Dendritic cell treated with granulocyte-macrophage colony-stimulating factor and Interleukin-4, amounts not matched to agents 40 ng/mL and 50 ng/mL, for 4 days (primary cell): ENCODE measurements around the gene LRRC26.

Experiments used
- H3K27ac Mint-ChIP-seq: one replicate; pipeline ENCODE4 v1.8.0; 2022; ENCODE audit warnings: mild to moderate bottlenecking, mixed read lengths
- H3K27me3 Mint-ChIP-seq: one replicate; pipeline ENCODE4 v1.8.0; 2022; ENCODE audit warnings: mild to moderate bottlenecking, mixed read lengths
- H3K36me3 Mint-ChIP-seq: one replicate; pipeline ENCODE4 v1.8.0; 2022; ENCODE audit warnings: low read depth, mixed read lengths
- H3K4me1 Mint-ChIP-seq: one replicate; pipeline ENCODE4 v1.8.0; 2022; ENCODE audit warnings: low read depth, mixed read lengths
- H3K4me3 Mint-ChIP-seq: one replicate; pipeline ENCODE4 v1.8.0; 2022; ENCODE audit warnings: mild to moderate bottlenecking, moderate library complexity, mixed read lengths
- H3K9me3 Mint-ChIP-seq: one replicate; pipeline ENCODE4 v1.8.0; 2022; ENCODE audit warnings: mixed read lengths
- intact Hi-C: fragments of 100-400 bp; cut with micrococcal nuclease; formaldehyde crosslinking; loops from one replicate; pipeline ENCODE4 v1.15.0; 2022

LRRC26 gene, protein sequence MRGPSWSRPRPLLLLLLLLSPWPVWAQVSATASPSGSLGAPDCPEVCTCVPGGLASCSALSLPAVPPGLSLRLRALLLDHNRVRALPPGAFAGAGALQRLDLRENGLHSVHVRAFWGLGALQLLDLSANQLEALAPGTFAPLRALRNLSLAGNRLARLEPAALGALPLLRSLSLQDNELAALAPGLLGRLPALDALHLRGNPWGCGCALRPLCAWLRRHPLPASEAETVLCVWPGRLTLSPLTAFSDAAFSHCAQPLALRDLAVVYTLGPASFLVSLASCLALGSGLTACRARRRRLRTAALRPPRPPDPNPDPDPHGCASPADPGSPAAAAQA

DNA sequence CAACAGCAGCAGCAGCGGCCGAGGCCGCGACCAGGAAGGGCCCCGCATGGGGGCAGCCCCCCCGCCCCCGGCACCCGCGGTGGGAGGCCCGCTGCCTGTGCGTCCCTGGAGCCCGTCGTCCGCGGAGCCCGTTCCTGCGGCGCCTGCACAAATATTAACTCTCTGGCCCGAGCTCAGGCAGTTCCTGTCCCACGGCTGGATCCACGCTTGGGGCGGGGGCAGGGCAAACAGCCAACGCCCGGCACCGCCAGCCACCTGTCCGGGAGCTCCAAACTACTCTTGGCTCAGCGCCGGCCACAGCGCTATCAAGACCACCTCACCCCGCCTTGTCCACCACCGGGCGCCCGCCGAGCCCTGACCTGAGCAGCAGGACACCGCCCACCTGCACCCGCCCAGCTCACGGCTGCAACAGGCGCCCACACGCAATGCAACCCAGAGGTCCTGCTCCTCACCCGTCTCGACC, at the start of gene LRRC26:
Gene LRRC26, minus strand, starts transcription at position 156 of the 463 bp plus-strand sequence. Its CDS starts 108 bp downstream, at position 48.
- Mint-ChIP-seq H3K27me3 (peaks cover 81% of the 10 kb centered on the region), H3K36me3 (no peaks in the 10 kb centered on the region), H3K9me3 (no peaks in the 10 kb centered on the region), H3K4me3 (no peak within 1 kb of the TSS), H3K4me1 (peaks cover 8% of the 10 kb centered on the region), H3K27ac (no peak within 1 kb of the TSS)
- intact Hi-C loops: loop anchor here (10.0 kb wide), 1 partner anchor 45 kb away; no protein-coding TSS in a partner anchor

DNA sequence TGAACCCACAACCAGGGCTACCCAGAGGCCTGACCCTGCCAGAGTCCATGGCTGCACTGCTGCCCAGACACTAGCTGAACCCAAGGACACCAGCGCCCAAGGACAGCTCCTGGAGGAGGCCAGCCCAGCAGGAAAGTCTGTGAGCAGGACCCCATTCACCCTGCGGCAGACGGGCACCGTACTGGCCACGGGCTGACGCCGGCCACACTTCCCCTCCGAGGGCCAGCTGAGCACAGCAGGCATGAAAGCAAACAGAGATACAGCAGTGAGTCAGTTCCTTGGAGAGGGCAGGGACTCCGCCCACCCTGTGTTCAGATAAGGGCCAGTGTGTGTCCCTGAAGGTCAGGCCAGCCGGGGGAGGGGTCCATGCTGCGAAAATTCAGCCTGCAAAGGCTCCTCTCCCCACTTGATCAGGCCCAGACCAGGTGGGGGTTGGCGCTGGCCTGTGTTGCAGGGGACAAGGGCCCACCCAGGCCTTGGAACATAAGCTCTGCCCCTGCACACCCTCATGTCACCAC, 49.0 kb upstream of the LRRC26 start:
- Mint-ChIP-seq H3K4me1 (peaks cover 39% of the 10 kb centered on the region), H3K9me3 (no peaks in the 10 kb centered on the region), H3K27me3 (peaks cover 14% of the 10 kb centered on the region), H3K36me3 (peaks cover 43% of the 10 kb centered on the region), H3K27ac (peak overlapping the region; percentile 62), H3K4me3 (no peak overlapping the region)
- intact Hi-C loops: no loop called here

DNA sequence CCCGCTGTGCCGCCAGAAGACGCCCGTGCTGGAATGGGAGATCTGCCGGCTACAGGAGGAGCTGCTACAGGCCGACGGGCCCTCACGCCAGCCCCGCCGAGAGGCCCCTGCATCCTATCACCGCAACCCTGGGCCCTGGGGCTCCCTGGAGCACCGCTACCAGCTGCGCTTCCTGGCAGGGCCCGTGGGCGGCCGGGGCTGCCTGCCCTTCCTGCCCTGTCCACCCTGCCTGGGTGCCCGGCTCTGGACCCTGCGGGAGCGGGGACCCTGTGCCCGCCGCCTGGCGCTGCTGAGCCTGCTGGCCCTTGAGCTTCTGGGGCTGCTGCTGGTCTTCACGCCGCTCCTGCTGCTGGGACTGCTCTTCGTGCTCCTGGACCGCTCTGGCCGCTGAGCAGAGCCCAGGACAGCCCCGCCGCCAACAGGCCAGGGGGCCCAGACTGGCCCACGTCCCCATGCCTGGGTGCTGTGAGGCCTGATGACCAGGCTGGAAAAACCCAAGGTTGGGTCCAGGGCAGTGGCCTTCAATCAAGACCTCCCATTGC, 48.4 kb upstream of the LRRC26 start:
- Mint-ChIP-seq H3K36me3 (peaks cover 48% of the 10 kb centered on the region), H3K4me3 (no peak overlapping the region), H3K27ac (peak overlapping the region; percentile 62), H3K27me3 (peaks cover 14% of the 10 kb centered on the region), H3K4me1 (peaks cover 39% of the 10 kb centered on the region), H3K9me3 (no peaks in the 10 kb centered on the region)
- intact Hi-C loops: no loop called here

DNA sequence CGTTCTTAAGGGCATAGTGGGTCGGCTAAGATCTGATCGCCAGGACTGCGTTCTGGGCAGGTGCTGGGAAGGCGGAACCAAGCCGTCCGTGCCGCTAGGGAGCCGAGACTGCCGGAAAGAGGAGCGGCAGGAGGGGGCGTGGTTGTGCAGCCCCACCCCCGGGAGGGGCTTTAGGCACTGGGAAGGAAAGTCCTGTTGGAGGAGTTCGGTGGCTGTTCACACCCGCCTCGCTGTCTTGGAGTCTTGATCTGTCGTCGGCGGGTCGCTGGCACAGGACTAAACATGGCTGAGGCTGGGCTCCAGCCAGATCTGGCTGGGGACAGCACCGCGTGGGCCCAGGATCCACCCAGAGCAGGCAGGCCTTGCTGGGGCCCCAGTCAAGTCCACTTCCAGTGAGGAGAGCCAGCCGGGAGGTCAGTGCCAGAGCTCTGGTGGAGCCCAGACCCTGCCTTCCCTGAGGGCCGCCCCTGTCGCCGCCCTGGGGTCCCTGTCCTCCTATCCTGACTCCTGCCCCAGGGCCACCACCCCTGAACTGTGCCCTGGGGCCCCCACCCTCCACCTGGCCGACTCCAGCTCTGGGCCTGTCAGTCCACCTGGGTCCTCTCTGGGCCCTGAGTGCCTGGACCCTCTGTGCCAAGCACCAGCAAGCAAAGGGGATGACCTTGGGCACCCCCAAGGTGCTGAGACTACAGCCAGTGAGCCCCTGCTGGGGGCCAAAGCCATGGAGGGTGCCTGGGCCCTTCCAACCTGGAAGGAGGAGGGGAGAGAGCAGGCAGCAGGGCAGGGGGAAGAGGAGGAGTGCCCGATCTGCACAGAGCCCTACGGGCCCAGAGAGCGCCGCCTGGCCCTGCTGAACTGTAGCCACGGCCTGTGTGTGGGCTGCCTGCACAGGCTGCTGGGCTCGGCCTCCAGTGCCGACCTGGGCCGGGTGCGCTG, 47.7 kb upstream of the LRRC26 start:
- intact Hi-C loops: no loop called here
- Mint-ChIP-seq H3K4me1 (peaks cover 32% of the 10 kb centered on the region), H3K9me3 (no peaks in the 10 kb centered on the region), H3K27ac (peak overlapping the region; percentile 51), H3K4me3 (peak overlapping the region; percentile 28), H3K27me3 (peaks cover 14% of the 10 kb centered on the region), H3K36me3 (peaks cover 55% of the 10 kb centered on the region)

DNA sequence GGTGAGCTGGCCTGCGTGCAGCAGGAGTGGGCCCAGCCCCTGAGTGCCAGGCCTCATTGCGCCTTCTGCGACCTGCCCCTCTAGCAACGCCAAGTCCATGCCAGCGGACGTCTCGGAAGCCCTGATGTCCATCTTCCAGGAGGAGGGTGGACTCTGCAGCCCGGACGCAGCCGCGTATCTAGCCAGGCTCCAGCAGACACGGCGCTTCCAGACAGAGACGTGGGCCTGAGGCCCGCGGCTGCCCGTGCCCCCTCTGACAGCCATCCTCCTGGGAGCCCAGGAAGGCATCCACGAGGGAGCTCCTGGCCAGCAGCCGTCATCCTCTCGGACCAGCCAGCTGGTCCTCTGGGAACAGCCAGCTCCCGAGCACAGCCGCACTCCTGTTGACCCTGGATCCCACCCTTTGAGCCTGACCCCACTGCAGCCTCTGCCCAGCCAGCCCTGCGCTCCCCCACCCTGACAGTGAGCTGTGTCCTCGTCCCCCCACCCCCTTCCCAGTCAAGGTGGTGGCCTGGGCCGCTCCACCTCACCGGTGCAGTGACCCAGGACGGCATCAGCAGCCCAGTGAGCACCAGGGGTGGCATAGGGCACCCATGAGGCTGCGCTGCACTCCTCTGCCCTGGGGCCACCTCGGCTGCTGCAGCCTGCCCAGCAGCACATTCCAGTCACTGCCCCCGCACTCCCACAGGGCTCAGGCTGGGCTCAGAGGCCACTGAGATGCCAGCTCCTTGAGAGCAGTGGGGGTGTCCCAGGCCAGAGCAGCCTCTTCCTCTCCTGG, 46.5 kb upstream of the LRRC26 start:
- Mint-ChIP-seq H3K9me3 (no peaks in the 10 kb centered on the region), H3K36me3 (peaks cover 57% of the 10 kb centered on the region), H3K27ac (no peak overlapping the region), H3K4me3 (no peak overlapping the region), H3K4me1 (peaks cover 35% of the 10 kb centered on the region), H3K27me3 (peaks cover 13% of the 10 kb centered on the region)
- intact Hi-C loops: no loop called here

DNA sequence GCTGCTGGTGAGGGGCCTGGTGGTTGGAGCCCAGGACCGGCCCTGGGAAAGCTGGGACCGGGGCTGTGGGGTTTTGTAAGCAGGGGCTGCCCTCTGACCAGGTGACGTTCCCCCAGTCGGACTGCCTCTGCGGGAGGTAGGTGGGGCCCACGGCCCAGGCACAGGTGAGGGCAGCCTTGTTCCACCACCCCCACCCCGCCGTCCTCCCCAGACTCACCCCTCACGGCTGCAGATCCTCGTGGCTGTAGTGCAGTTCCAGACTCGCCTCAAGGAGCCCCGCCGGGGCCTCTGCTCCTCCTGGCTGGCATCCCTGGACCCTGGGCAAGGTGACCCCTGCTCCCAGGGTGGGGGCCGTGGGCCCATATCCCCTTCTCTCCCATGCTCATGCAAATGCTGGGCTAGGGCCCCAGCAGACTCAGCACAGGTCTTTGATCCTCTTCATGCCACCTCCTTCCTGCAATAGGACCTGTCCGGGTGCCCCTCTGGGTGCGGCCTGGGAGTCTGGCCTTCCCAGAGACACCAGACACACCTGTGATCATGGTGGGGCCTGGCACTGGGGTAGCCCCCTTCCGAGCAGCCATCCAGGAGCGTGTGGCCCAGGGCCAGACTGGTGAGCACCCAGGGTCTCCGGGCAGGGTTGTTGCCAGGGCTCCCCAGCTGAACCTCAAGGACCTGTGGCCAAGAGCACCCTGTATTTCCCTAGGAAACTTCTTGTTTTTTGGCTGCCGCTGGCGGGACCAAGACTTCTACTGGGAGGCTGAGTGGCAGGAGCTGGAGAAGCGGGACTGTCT, 45.5 kb upstream of the LRRC26 start:
- Mint-ChIP-seq H3K4me1 (peaks cover 36% of the 10 kb centered on the region), H3K36me3 (peaks cover 67% of the 10 kb centered on the region), H3K9me3 (no peaks in the 10 kb centered on the region), H3K27ac (peak overlapping the region; percentile 60), H3K4me3 (no peak overlapping the region), H3K27me3 (peaks cover 6% of the 10 kb centered on the region)
- intact Hi-C loops: no loop called here

DNA sequence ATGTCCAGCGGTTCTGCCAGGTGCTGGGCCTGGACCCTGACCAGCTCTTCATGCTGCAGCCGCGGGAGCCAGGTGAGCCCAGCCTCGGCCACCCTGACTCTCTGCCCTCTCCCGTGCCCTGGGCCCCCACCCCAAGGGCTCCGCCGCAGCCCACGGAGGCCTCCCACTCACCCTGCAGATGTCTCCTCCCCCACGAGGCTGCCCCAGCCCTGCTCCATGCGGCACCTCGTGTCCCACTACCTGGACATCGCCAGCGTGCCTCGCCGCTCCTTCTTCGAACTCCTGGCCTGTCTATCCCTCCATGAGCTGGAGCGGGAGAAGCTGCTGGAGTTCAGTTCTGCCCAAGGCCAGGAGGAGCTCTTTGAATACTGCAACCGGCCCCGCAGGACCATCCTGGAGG, 44.8 kb upstream of the LRRC26 start:
- H3K27ac Mint-ChIP-seq: no peak overlapping the region
- intact Hi-C loops: no loop called here
- H3K4me3 Mint-ChIP-seq: no peak overlapping the region
- no peaks in the 10 kb centered on the region for H3K9me3 Mint-ChIP-seq
- peaks cover 75% of the 10 kb centered on the region for H3K36me3 Mint-ChIP-seq
- H3K4me1 Mint-ChIP-seq: peaks cover 36% of the 10 kb centered on the region
- no peaks in the 10 kb centered on the region for H3K27me3 Mint-ChIP-seq

DNA sequence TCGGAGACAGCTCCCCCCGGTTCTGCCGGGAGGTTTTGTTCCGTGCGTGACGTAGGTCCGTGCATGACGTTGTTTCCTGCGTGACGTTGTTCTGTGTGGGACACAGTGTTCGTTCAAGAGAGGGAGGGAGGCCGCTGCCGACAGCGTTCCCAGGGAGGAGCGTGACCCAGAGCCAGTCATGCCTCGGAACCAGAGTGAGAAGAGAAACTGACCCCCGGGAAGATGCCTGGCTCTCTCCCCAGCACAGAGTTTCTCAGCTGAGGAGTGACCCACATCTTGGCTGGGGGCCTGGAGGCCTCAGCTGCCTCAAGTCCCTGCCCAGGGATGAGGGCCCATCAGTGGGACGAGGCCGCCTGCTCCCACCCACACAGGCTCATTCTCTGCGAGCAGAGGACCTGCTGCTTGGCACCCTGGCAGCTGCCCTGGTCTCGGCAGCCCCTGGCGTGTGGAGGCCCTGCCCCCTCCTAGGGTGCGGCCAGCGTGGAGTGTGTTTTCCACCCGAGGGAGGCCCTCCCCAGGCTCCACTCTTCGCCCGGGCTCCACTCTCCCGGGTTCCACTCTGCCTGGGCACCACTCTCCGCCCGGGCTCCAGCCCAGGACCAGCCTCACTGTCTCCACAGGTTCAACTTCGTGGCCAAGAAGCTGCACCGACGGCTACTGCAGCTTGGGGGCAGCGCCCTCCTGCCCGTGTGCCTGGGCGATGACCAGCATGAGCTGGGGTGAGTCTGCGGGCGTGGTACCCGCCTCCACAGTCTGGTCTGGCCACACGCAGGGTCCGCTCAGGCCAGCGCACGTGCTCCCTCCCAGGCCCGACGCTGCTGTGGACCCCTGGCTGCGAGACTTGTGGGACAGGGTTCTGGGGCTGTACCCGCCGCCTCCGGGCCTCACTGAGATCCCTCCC, 43.6 kb upstream of the LRRC26 start:
- Mint-ChIP-seq H3K27me3 (no peaks in the 10 kb centered on the region), H3K4me1 (peaks cover 29% of the 10 kb centered on the region), H3K9me3 (no peaks in the 10 kb centered on the region), H3K4me3 (no peak overlapping the region), H3K27ac (no peak overlapping the region), H3K36me3 (peaks cover 87% of the 10 kb centered on the region)
- intact Hi-C loops: no loop called here

DNA sequence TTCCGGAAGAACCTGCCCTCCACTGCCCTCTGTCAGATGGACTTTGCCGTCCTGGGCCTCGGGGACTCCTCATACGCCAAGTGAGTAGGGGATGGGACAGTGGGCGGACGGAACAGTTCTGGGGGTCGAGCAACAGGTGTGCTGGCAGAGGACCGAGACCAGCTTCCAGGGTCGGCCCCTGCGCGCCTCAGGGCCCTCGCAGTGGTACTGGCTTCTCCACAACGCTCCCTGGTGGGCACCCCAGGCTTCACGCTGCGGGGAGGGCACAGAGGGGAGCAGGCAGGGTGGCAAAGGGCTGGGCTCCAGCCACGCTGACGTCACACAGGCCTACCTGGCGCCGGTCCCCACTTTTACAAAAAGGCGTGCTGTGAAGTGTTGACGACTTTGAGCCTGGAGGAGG, 42.7 kb upstream of the LRRC26 start:
- intact Hi-C loops: no loop called here
- Mint-ChIP-seq H3K4me1 (peaks cover 23% of the 10 kb centered on the region), H3K4me3 (no peak overlapping the region), H3K27ac (no peak overlapping the region), H3K9me3 (no peaks in the 10 kb centered on the region), H3K27me3 (no peaks in the 10 kb centered on the region), H3K36me3 (peaks cover 90% of the 10 kb centered on the region)

DNA sequence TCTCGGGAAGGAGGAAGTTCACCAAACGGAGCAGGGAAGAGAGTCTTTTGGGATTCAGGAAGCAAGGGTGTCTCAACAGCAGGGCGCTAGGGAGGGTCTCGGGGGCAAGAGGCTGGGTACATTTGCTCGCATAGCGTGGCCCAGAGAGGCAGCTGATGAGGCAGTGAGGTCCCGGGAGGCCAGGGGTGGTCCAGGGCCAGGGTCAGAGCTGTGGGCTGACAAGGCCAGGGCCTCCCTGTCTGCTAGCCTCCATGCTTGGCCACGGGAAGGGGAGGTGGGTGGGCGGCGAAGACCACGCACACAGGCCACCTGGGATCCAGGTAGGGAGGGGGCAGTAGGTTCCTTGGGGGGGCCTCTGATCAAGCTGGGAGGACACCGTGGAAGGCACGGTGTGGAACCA, 41.7 kb upstream of the LRRC26 start:
- Mint-ChIP-seq H3K4me3 (no peak overlapping the region), H3K36me3 (peaks cover 90% of the 10 kb centered on the region), H3K27ac (peak overlapping the region; percentile 35), H3K27me3 (no peaks in the 10 kb centered on the region), H3K9me3 (no peaks in the 10 kb centered on the region), H3K4me1 (peaks cover 26% of the 10 kb centered on the region)
- intact Hi-C loops: no loop called here

DNA sequence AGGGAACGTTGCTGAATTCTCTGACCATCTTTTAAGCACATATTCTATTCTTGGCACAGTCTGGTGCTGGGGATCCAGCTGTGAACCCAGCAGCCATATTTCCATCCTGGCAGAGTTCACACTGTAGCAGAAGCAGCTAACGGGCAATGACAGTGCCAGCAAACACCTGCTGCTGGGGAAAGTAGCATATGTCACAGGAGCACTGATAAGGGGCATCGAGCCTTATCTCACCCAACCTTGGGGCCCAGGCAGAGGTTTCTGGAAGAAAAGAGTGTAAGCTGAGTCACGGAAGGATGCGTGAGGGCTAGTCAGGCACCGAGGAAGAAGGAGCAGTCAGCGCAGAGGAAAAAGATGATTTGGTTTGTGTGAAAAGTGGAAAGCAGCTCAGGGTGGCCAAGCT, 36.8 kb upstream of the LRRC26 start:
- peaks cover 66% of the 10 kb centered on the region for H3K36me3 Mint-ChIP-seq
- peak overlapping the region; percentile 97 for H3K4me3 Mint-ChIP-seq
- H3K27me3 Mint-ChIP-seq: no peaks in the 10 kb centered on the region
- intact Hi-C loops: no loop called here
- H3K9me3 Mint-ChIP-seq: no peaks in the 10 kb centered on the region
- H3K4me1 Mint-ChIP-seq: peaks cover 58% of the 10 kb centered on the region
- H3K27ac Mint-ChIP-seq: peak overlapping the region; percentile 96
